Kidney epithelial cell (primary cell): ENCODE measurements around the gene RERE. TPM values are rescaled to one million over a fixed set of nuclear protein-coding genes. Genes with fewer than 3 reads are reported as not detected.

Experiments
- DNase-seq: peaks from one replicate; pipeline ENCODE4 v3.0.0-alpha.2; 2010; ENCODE audit warnings: low read depth
- H3K27me3 ChIP-seq: 2 replicates; pipeline ENCODE4 v1.6.0; 2011; ENCODE audit warnings: low read length; ENCODE audit not compliant: control insufficient read depth, insufficient read depth
- H3K36me3 ChIP-seq: 2 replicates; pipeline ENCODE4 v1.5.1; 2011; ENCODE audit warnings: low read length; ENCODE audit not compliant: control insufficient read depth, insufficient read depth
- H3K4me3 ChIP-seq: 2 replicates; pipeline ENCODE4 v1.5.1; 2011; ENCODE audit warnings: low read depth, mild to moderate bottlenecking, control low read depth, low read length
- CTCF ChIP-seq: IDR thresholded peaks from 2 replicates; pipeline ENCODE4 v1.5.1; 2011; ENCODE audit warnings: mild to moderate bottlenecking, moderate library complexity, low read length, control low read depth, inconsistent platforms; ENCODE audit not compliant: insufficient read depth, poor library complexity, severe bottlenecking
- total RNA-seq: library from RNA; depleted of rRNA; stranded (reverse); fragments of >200 nt; gene quantifications from 2 replicates; pipeline ENCODE4 v1.2.3, GENCODE V29; 2015

The RERE gene
- total RNA-seq, 1 donor from 2014 or later = 47.5 TPM

GRCh38 chr1:8764293-8764937, 53.0 kb downstream of the RERE start:
- H3K27me3 ChIP-seq = no peaks in the 10 kb centered on the region
- H3K4me3 ChIP-seq = no peak overlapping the region
- no peak for TF ChIP-seq CTCF
- no peak for DNase-seq
- no peaks in the 10 kb centered on the region for H3K36me3 ChIP-seq

GRCh38 chr1:8763888-8764287, 53.6 kb downstream of the RERE start:
- H3K36me3 ChIP-seq = no peaks in the 10 kb centered on the region
- peak; percentile 8 for TF ChIP-seq CTCF
- H3K4me3 ChIP-seq = no peak overlapping the region
- no peaks in the 10 kb centered on the region for H3K27me3 ChIP-seq
- no peak for DNase-seq

GRCh38 chr1:8754993-8755392, 62.4 kb downstream of the RERE start:
- no peak for TF ChIP-seq CTCF
- Histone ChIP-seq H3K4me3 (no peak overlapping the region), H3K27me3 (no peaks in the 10 kb centered on the region), H3K36me3 (no peaks in the 10 kb centered on the region)
- no peak for DNase-seq

GRCh38 chr1:8754247-8754650, 63.2 kb downstream of the RERE start:
- no peak for TF ChIP-seq CTCF
- H3K4me3 ChIP-seq = no peak overlapping the region
- no peaks in the 10 kb centered on the region for H3K36me3 ChIP-seq
- no peak for DNase-seq
- H3K27me3 ChIP-seq = no peaks in the 10 kb centered on the region

- DNase-seq = no peak
- Histone ChIP-seq H3K36me3 (no peaks in the 10 kb centered on the region), H3K4me3 (no peak overlapping the region), H3K27me3 (no peaks in the 10 kb centered on the region)
- TF ChIP-seq CTCF = no peak
Measured at GRCh38 chr1:8753736-8754135, 63.7 kb downstream of the RERE start.
